ENCODE measurements around the gene KCNA2. TPM values are rescaled to one million over a fixed set of nuclear protein-coding genes. Genes with fewer than 3 reads are reported as not detected.

KCNA2 gene
- total RNA-seq, 2 donors from 2014 or later, result 1.3 TPM

GRCh38 chr1:110630839-110631663 is 24.9 kb upstream of the KCNA2 start:
- DNase-seq, result peak; percentile 79 to 82 (median 80)
- ATAC-seq, result peak; percentile 77
- no peak overlapping the region for H3K4me3 ChIP-seq
- H3K9me3 ChIP-seq, result no peaks in the 10 kb centered on the region
- no peak for TF ChIP-seq POLR2A (IDR thresholded peaks at IDR 0.05)
- TF ChIP-seq CTCF (IDR thresholded peaks at IDR 0.05), result peak; percentile 41 to 89 (median 82)
- WGBS, 2 donors, result 20 to 24% methylated on average over 13 of the region's 13 CpGs
- H3K36me3 ChIP-seq (replicated peaks in 1 of 2; ENCODE audit: insufficient read depth in 1 of 2, low read depth in 2 of 2), result no peaks in the 10 kb centered on the region
- intact Hi-C loops (cut with DNase I), result loop anchor here (5.0 kb wide), 2 partner anchors 136 to 156 kb away; no protein-coding TSS in a partner anchor
- no peaks in the 10 kb centered on the region for H3K27me3 ChIP-seq
- H3K4me1 ChIP-seq, result peaks cover 10% of the 10 kb centered on the region
- no peak overlapping the region for H3K27ac ChIP-seq

GRCh38 chr1:110628323-110629105 is 22.4 kb upstream of the KCNA2 start:
- H3K4me1 ChIP-seq, result no peaks in the 10 kb centered on the region
- H3K27me3 ChIP-seq, result no peaks in the 10 kb centered on the region
- no peak for DNase-seq
- TF ChIP-seq POLR2A (IDR thresholded peaks at IDR 0.05) (no peak), CTCF (IDR thresholded peaks at IDR 0.05) (no peak)
- H3K9me3 ChIP-seq, result no peaks in the 10 kb centered on the region
- no peaks in the 10 kb centered on the region for H3K36me3 ChIP-seq (replicated peaks in 1 of 2; ENCODE audit: insufficient read depth in 1 of 2, low read depth in 2 of 2)
- intact Hi-C loops (cut with DNase I), result no loop called here
- ATAC-seq, result no peak
- 62 to 65% methylated on average over 6 of the region's 6 CpGs for WGBS, 2 donors
- no peak overlapping the region for H3K27ac ChIP-seq
- H3K4me3 ChIP-seq, result no peak overlapping the region

GRCh38 chr1:110627764-110628163 is 21.6 kb upstream of the KCNA2 start:
- ATAC-seq (no peak), DNase-seq (no peak)
- no peak for TF ChIP-seq CTCF (IDR thresholded peaks at IDR 0.05)
- TF ChIP-seq POLR2A (IDR thresholded peaks at IDR 0.05), result no peak
- no peak overlapping the region for H3K27ac ChIP-seq
- no peaks in the 10 kb centered on the region for H3K36me3 ChIP-seq (replicated peaks in 1 of 2; ENCODE audit: insufficient read depth in 1 of 2, low read depth in 2 of 2)
- no peaks in the 10 kb centered on the region for H3K9me3 ChIP-seq
- intact Hi-C loops (cut with DNase I), result no loop called here
- H3K4me3 ChIP-seq, result no peak overlapping the region
- H3K4me1 ChIP-seq, result no peaks in the 10 kb centered on the region
- WGBS, 2 donors, result 83 to 85% methylated on average over 2 of the region's 2 CpGs
- no peaks in the 10 kb centered on the region for H3K27me3 ChIP-seq

- intact Hi-C loops (cut with DNase I), result no loop called here
- 55 to 65% methylated on average over 7 of the region's 7 CpGs for WGBS, 2 donors
These were observed 20.7 kb upstream of the KCNA2 start for GRCh38 chr1:110626889-110627288.

More at GRCh38 chr1:110626889-110627288, 20.7 kb upstream of the KCNA2 start:
- Histone ChIP-seq H3K36me3 (replicated peaks in 1 of 2; ENCODE audit: insufficient read depth in 1 of 2, low read depth in 2 of 2) (no peaks in the 10 kb centered on the region), H3K4me3 (no peak overlapping the region), H3K9me3 (no peaks in the 10 kb centered on the region), H3K4me1 (no peaks in the 10 kb centered on the region), H3K27me3 (no peaks in the 10 kb centered on the region), H3K27ac (no peak overlapping the region)
- TF ChIP-seq CTCF (IDR thresholded peaks at IDR 0.05) (no peak), POLR2A (IDR thresholded peaks at IDR 0.05) (no peak)
- ATAC-seq (no peak), DNase-seq (no peak)
